ENCODE results near the gene ABCA9.

- TF ChIP-seq MAX (IDR thresholded peaks at IDR 0.05; ENCODE audit: low read depth, low read length) (no peak), CTCF (IDR thresholded peaks at IDR 0.05; ENCODE audit: low read depth, low read length) (no peak), MYC (IDR thresholded peaks at IDR 0.05; ENCODE audit: low read depth, low read length) (no peak)
These were observed 118.3 kb downstream of the ABCA9 start for GRCh38 chr17:68942389-68942788.

All from NB4 (cell line).